CD8-positive, alpha-beta memory T cell (primary cell): ENCODE results near the gene TEX54. TPM values are rescaled to one million over a fixed set of nuclear protein-coding genes. Genes with fewer than 3 reads are reported as not detected.
"Not testable (repeated sequence)": the region's sequence is repeated elsewhere in the genome, so short reads cannot be mapped to it uniquely, and the experiment has no call there.

ENCODE experiments used
- CTCF ChIA-PET: fragments of 350-600 bp; sonication (Branson Sonifier 250); formaldehyde crosslinking; loops from one replicate; lab custom pipeline; 2021; ENCODE audit warnings: antibody characterized with exemption; lab: Charles Lee
- POLR2A ChIA-PET: fragments of 350-600 bp; sonication (Branson Sonifier 250); formaldehyde crosslinking; loops from one replicate; lab custom pipeline; 2021; ENCODE audit warnings: antibody characterized with exemption; lab: Charles Lee
- DNase-seq, 5 donors: peaks; one replicate each; pipeline versions ENCODE4 v3.0.0 to v3.0.0-alpha.2; 2020 to 2022; ENCODE audit warnings: mixed read lengths in 1 of 5
- H3K27ac ChIP-seq: one replicate; pipeline ENCODE4 v1.7.0; 2013; ENCODE audit warnings: low read depth, mild to moderate bottlenecking, low read length, moderate library complexity
- H3K27me3 ChIP-seq: 2 replicates; pipeline ENCODE4 v1.7.0; 2013; ENCODE audit warnings: low read length, mild to moderate bottlenecking; ENCODE audit not compliant: insufficient read depth, poor library complexity, severe bottlenecking
- H3K36me3 ChIP-seq: 2 replicates; pipeline ENCODE4 v1.7.0; 2013; ENCODE audit warnings: mild to moderate bottlenecking, low read length, moderate library complexity; ENCODE audit not compliant: insufficient read depth
- H3K4me1 ChIP-seq: 2 replicates; pipeline ENCODE4 v1.7.0; 2013; ENCODE audit warnings: mild to moderate bottlenecking, low read length, moderate library complexity; ENCODE audit not compliant: insufficient read depth
- H3K4me3 ChIP-seq: 2 replicates; pipeline ENCODE4 v1.7.0; 2013; ENCODE audit warnings: mild to moderate bottlenecking, low read length
- H3K9me3 ChIP-seq: 2 replicates; pipeline ENCODE4 v1.7.0; 2013; ENCODE audit warnings: mild to moderate bottlenecking, low read length
- H3K27ac Mint-ChIP-seq, 8 donors: one replicate each; pipeline ENCODE4 v1.8.0; 2020 to 2021; ENCODE audit warnings: mixed read lengths in 8 of 8, mild to moderate bottlenecking in 6 of 8, inconsistent platforms in 3 of 8, moderate library complexity in 3 of 8
- H3K27me3 Mint-ChIP-seq, 2 donors: one replicate each; pipeline ENCODE4 v1.8.0; 2020 to 2021; ENCODE audit warnings: mixed read lengths in 2 of 2, mild to moderate bottlenecking in 1 of 2, moderate library complexity in 1 of 2
- H3K36me3 Mint-ChIP-seq, 3 donors: one replicate each; pipeline ENCODE4 v1.8.0; 2020 to 2021; ENCODE audit warnings: mixed read lengths in 3 of 3, inconsistent platforms in 1 of 3, mild to moderate bottlenecking in 1 of 3
- H3K4me1 Mint-ChIP-seq, 3 donors: one replicate each; pipeline ENCODE4 v1.8.0; 2020 to 2021; ENCODE audit warnings: mixed read lengths in 3 of 3, inconsistent platforms in 1 of 3, mild to moderate bottlenecking in 1 of 3
- H3K4me3 Mint-ChIP-seq, 7 donors: one replicate each; pipeline ENCODE4 v1.8.0; 2020 to 2021; ENCODE audit warnings: mixed read lengths in 7 of 7, mild to moderate bottlenecking in 6 of 7, moderate library complexity in 4 of 7, inconsistent platforms in 2 of 7
- H3K9me3 Mint-ChIP-seq, 5 donors: one replicate each; pipeline ENCODE4 v1.8.0; 2020 to 2022; ENCODE audit warnings: mixed read lengths in 5 of 5, mild to moderate bottlenecking in 3 of 5, moderate library complexity in 2 of 5, inconsistent platforms in 1 of 5
- polyA plus RNA-seq: library from polyadenylated mRNA; unstranded; fragments of 300-500 nt; fragmentation: Illumina TruSeq; gene quantifications from one replicate; pipeline ENCODE4 v1.2.3, GENCODE V29; 2021
- total RNA-seq, 2 experiments: library from RNA; stranded (reverse); gene quantifications; one replicate each; pipeline ENCODE4 v1.2.3, GENCODE V29; 2021

Gene TEX54
- total and polyA plus RNA-seq, 3 experiments from 2014 or later: 0.50 to 0.66 TPM; not detected in 1

GRCh38 chr11:62828130-62828529 lies 4.5 kb downstream of the TEX54 start:
- not testable (repeated sequence) for H3K9me3 Mint-ChIP-seq, DNase-seq, H3K9me3 ChIP-seq, H3K27me3 ChIP-seq, H3K27me3 Mint-ChIP-seq, H3K27ac ChIP-seq, H3K4me3 ChIP-seq
- Histone ChIP-seq H3K4me1 (peaks cover 23% of the 10 kb centered on the region), H3K36me3 (peaks cover 42% of the 10 kb centered on the region)
- H3K36me3 Mint-ChIP-seq: peaks cover 0 to 69% (median 12%) of the 10 kb centered on the region in 3 donors
- peak overlapping the region in 1 of 7 donors; percentile 36 for H3K4me3 Mint-ChIP-seq
- peaks cover 18 to 40% (median 31%) of the 10 kb centered on the region in 3 donors for H3K4me1 Mint-ChIP-seq
- ChIA-PET POLR2A (interaction anchor here (0.6 to 3.1 kb wide), 2 partner anchors 22 to 32 kb away, joined by 3 to 11 read pairs; partner anchors contain the start of gene NXF1), CTCF (interaction anchor here (1.1 to 3.1 kb wide), 3 partner anchors 26 to 52 kb away, joined by 3 to 11 read pairs (median 4); partner anchors contain the start of genes SLC3A2 and TMEM179B)
- peak overlapping the region in 2 of 8 donors; percentile 41 to 72 for H3K27ac Mint-ChIP-seq

DNA sequence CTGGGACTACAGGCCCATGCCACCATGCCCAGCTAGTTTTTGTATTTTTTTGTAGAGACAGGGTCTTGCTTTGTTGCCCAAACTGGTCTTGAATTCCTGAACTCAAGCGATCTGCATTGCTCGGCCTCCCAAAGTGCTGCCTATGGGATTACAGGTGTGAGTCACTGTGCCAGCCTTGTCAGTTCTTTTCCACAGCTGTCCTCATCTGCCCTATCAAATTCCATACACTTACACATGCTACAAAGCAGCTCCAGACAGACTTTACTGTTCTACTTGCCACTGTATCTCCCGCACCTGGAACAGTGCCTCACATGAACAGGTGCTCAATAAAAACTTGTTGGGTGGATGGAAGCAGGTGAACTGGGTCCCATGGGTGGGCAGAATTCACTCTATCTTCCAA lies 9.0 kb downstream of the TEX54 start:
- no peaks in the 10 kb centered on the region for H3K27me3 ChIP-seq
- POLR2A ChIA-PET: interaction anchor here (0.6 to 0.9 kb wide), 2 partner anchors 29 to 95 kb away, joined by 3 read pairs; partner anchors contain the start of gene TTC9C
- H3K36me3 ChIP-seq: peaks cover 50% of the 10 kb centered on the region
- H3K9me3 ChIP-seq: no peaks in the 10 kb centered on the region
- no peak for DNase-seq
- Mint-ChIP-seq H3K27ac (no peak overlapping the region), H3K27me3 (no peaks in the 10 kb centered on the region), H3K9me3 (no peaks in the 10 kb centered on the region), H3K36me3 (peaks cover 0 to 74% (median 22%) of the 10 kb centered on the region in 3 donors), H3K4me3 (no peak overlapping the region), H3K4me1 (peaks cover 4 to 16% (median 11%) of the 10 kb centered on the region in 3 donors)
- H3K4me3 ChIP-seq: no peak overlapping the region
- CTCF ChIA-PET: interaction anchor here (0.6 to 1.5 kb wide), 2 partner anchors 9 to 159 kb away, joined by 3 to 4 read pairs; partner anchors contain the start of genes C11orf98, CSKMT and TEX54
- H3K27ac ChIP-seq: no peak overlapping the region
- no peaks in the 10 kb centered on the region for H3K4me1 ChIP-seq

DNA sequence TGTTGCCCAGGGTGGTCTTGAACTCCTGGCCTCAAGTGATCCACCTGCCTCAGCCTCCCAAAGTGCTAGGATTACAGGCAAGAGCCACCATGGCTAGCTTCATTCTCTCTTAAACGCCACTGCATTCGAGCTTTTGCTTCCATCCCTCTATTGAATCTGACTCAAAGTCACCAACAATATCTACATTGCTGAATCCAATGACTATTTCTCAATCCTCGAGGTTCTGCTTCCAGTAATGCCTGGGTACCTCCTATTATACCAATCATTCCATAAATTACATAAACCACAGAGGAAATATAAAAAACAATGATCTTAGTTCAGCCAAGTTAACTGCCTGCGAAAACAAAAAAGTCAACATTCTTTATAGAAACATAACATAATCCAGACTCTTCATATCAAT lies 15.5 kb downstream of the TEX54 start:
- Histone ChIP-seq H3K36me3 (peaks cover 5% of the 10 kb centered on the region), H3K4me1 (no peaks in the 10 kb centered on the region), H3K27me3 (no peaks in the 10 kb centered on the region), H3K27ac (no peak overlapping the region), H3K9me3 (no peaks in the 10 kb centered on the region), H3K4me3 (no peak overlapping the region)
- ChIA-PET POLR2A (interaction anchor here (0.8 to 1.4 kb wide), 3 partner anchors 11 to 24 kb away, joined by 4 to 5 read pairs (median 5); partner anchors contain the start of gene WDR74), CTCF (interaction anchor here (1.1 to 1.4 kb wide), 2 partner anchors 30 to 46 kb away, joined by 3 read pairs; partner anchors contain the start of gene TMEM179B)
- peaks cover 0 to 1% (median 0%) of the 10 kb centered on the region in 3 donors for H3K4me1 Mint-ChIP-seq
- peaks cover 0 to 51% (median 7%) of the 10 kb centered on the region in 3 donors for H3K36me3 Mint-ChIP-seq
- H3K27me3 Mint-ChIP-seq: peaks cover 0 to 1% of the 10 kb centered on the region in 2 donors
- no peaks in the 10 kb centered on the region for H3K9me3 Mint-ChIP-seq
- no peak overlapping the region for H3K4me3 Mint-ChIP-seq
- H3K27ac Mint-ChIP-seq: peak overlapping the region in 1 of 8 donors; percentile 64
- DNase-seq: no peak

DNA sequence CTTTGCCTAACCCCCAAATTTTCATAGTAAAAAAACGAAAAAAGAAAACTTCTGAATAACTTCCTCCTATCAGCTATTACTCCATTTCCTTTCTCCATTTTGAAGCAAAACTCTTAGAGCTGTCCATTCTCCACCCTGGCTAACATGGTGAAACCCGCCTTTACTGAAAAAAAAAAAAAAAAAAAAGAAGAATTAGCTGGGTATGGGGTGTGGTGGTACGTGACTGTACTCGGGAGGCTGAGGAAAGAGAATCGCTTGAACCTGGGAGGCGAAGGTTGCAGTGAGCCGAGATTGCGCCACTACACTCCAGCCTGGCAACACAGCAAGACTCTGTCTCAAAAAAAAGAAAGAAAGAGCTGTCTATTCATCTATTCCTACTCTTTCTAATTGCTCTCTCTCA lies 16.1 kb downstream of the TEX54 start:
- H3K27ac Mint-ChIP-seq: no peak overlapping the region
- H3K4me3 Mint-ChIP-seq: no peak overlapping the region
- CTCF ChIA-PET: interaction anchor here (0.8 to 1.4 kb wide), 3 partner anchors 29 to 64 kb away, joined by 3 read pairs; partner anchors contain the start of genes SLC3A2 and TMEM179B
- H3K27ac ChIP-seq: no peak overlapping the region
- H3K9me3 ChIP-seq: no peaks in the 10 kb centered on the region
- H3K9me3 Mint-ChIP-seq: no peaks in the 10 kb centered on the region
- no peaks in the 10 kb centered on the region for H3K27me3 ChIP-seq
- H3K4me1 ChIP-seq: no peaks in the 10 kb centered on the region
- no peak for DNase-seq
- peaks cover 0 to 1% (median 0%) of the 10 kb centered on the region in 3 donors for H3K4me1 Mint-ChIP-seq
- POLR2A ChIA-PET: interaction anchor here (0.7 to 1.4 kb wide), 4 partner anchors 10 to 106 kb away, joined by 4 to 9 read pairs (median 5); partner anchors contain the start of gene WDR74
- H3K27me3 Mint-ChIP-seq: peaks cover 0 to 1% of the 10 kb centered on the region in 2 donors
- peaks cover 5% of the 10 kb centered on the region for H3K36me3 ChIP-seq
- H3K36me3 Mint-ChIP-seq: peaks cover 0 to 48% (median 7%) of the 10 kb centered on the region in 3 donors
- no peak overlapping the region for H3K4me3 ChIP-seq

- H3K27ac ChIP-seq: no peak overlapping the region
- peak overlapping the region in 2 of 8 donors; percentile 33 to 43 for H3K27ac Mint-ChIP-seq
- H3K36me3 Mint-ChIP-seq: peaks cover 0 to 19% (median 2%) of the 10 kb centered on the region in 3 donors
- POLR2A ChIA-PET: interaction anchor here (0.7 to 1.2 kb wide), 4 partner anchors 13 to 30 kb away, joined by 3 to 8 read pairs (median 4); partner anchors contain the start of gene STX5
- CTCF ChIA-PET: interaction anchor here (1.5 kb wide), 1 partner anchor 26 kb away, joined by 5 read pairs; no protein-coding TSS in a partner anchor
- H3K9me3 Mint-ChIP-seq: no peaks in the 10 kb centered on the region
- H3K9me3 ChIP-seq: no peaks in the 10 kb centered on the region
- no peak overlapping the region for H3K4me3 ChIP-seq
- no peaks in the 10 kb centered on the region for H3K27me3 ChIP-seq
- peaks cover 0 to 1% (median 0%) of the 10 kb centered on the region in 3 donors for H3K4me1 Mint-ChIP-seq
- peaks cover 0 to 1% of the 10 kb centered on the region in 2 donors for H3K27me3 Mint-ChIP-seq
- peak overlapping the region in 1 of 7 donors; percentile 37 for H3K4me3 Mint-ChIP-seq
- H3K36me3 ChIP-seq: no peaks in the 10 kb centered on the region
- H3K4me1 ChIP-seq: no peaks in the 10 kb centered on the region
- DNase-seq: no peak
Observed at GRCh38 chr11:62811659-62812058, 21.0 kb downstream of the TEX54 start.

DNA sequence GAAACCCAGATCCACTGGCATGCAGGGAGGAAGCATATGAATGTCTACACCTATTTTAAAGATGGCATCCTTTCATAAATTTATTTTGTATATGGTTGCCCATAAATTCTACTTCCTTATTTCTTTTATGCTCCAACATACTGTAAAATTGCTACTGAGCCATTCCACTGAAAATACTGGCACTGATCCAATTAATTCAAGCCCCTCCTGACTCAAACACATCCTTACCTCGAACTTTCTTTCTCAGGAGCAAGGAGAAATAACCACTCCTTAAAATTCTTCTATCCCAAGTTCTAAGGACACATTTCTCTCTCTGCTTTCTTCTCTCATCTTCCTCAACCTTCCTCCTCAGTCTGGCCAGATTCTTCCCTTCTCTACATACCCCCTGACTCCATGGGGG lies 21.9 kb downstream of the TEX54 start:
- no peaks in the 10 kb centered on the region for H3K9me3 Mint-ChIP-seq

GRCh38 chr11:62806611-62807121 lies 26.0 kb downstream of the TEX54 start:
- ChIA-PET CTCF (interaction anchor here (1.0 to 3.4 kb wide), 5 partner anchors 8 to 75 kb away, joined by 3 to 20 read pairs (median 4); partner anchors contain the start of genes POLR2G, SLC3A2, TMEM179B and ZBTB3), POLR2A (interaction anchor here (0.6 to 2.1 kb wide), 11 partner anchors 10 to 74 kb away, joined by 3 to 21 read pairs (median 9); partner anchors contain the start of genes SLC3A2, STX5, TMEM179B and WDR74)
- H3K36me3 Mint-ChIP-seq: peaks cover 0 to 37% (median 4%) of the 10 kb centered on the region in 3 donors
- peaks cover 0 to 3% of the 10 kb centered on the region in 2 donors for H3K27me3 Mint-ChIP-seq
- peak overlapping the region; percentile 96 to 99 (median 99) for H3K4me3 Mint-ChIP-seq
- H3K9me3 Mint-ChIP-seq: no peaks in the 10 kb centered on the region
- H3K27ac Mint-ChIP-seq: peak overlapping the region in 6 of 8 donors; percentile 91 to 99 (median 96)
- peaks cover 22% of the 10 kb centered on the region for H3K4me1 ChIP-seq
- H3K9me3 ChIP-seq: no peaks in the 10 kb centered on the region
- peaks cover 26 to 39% (median 28%) of the 10 kb centered on the region in 3 donors for H3K4me1 Mint-ChIP-seq
- DNase-seq: no peak
- no peak overlapping the region for H3K27ac ChIP-seq
- peaks cover 14% of the 10 kb centered on the region for H3K36me3 ChIP-seq
- no peaks in the 10 kb centered on the region for H3K27me3 ChIP-seq
- no peak overlapping the region for H3K4me3 ChIP-seq

More for the DNA sequence above, 21.9 kb downstream of the TEX54 start:
- CTCF ChIA-PET: no interaction called here
- H3K4me1 ChIP-seq: peaks cover 8% of the 10 kb centered on the region
- POLR2A ChIA-PET: interaction anchor here (0.7 kb wide), 1 partner anchor 18 kb away, joined by 3 read pairs; no protein-coding TSS in a partner anchor
- no peaks in the 10 kb centered on the region for H3K27me3 ChIP-seq
- Mint-ChIP-seq H3K27ac (peak overlapping the region in 6 of 8 donors; percentile 5 to 57 (median 36)), H3K27me3 (no peaks in the 10 kb centered on the region), H3K4me3 (peak overlapping the region in 1 of 7 donors; percentile 41), H3K4me1 (peaks cover 6% of the 10 kb centered on the region in 3 donors), H3K36me3 (peaks cover 0 to 12% (median 2%) of the 10 kb centered on the region in 3 donors)
- H3K9me3 ChIP-seq: no peaks in the 10 kb centered on the region
- H3K27ac ChIP-seq: no peak overlapping the region
- H3K36me3 ChIP-seq: no peaks in the 10 kb centered on the region
- H3K4me3 ChIP-seq: no peak overlapping the region
- no peak for DNase-seq
